Fibroblast of skin of scalp (primary cell): ENCODE data around the gene UQCRC1. TPM values are rescaled to one million over a fixed set of nuclear protein-coding genes. Genes with fewer than 3 reads are reported as not detected.

Source experiments
- DNase-seq: peaks from one replicate; pipeline ENCODE4 v3.0.0-alpha.2; 2013
- polyA plus RNA-seq, 2 experiments: library from polyadenylated mRNA; unstranded; fragments of 120-200 nt; gene quantifications; one replicate each; pipeline ENCODE4 v1.2.1, GENCODE V29; 2013; ENCODE audit not compliant: insufficient read length in 2 of 2

UQCRC1 gene
- 223 TPM for polyA plus RNA-seq (2013, experiment 1 of 2; ENCODE audit: insufficient read length)
- polyA plus RNA-seq (2013, experiment 2 of 2; ENCODE audit: insufficient read length), result 211 TPM

GRCh38 chr3:48609088-48610005 is at the start of gene UQCRC1:
TSS of gene UQCRC1 (minus strand) at chr3:48609646. CDS start at chr3:48609620, 26 bp downstream.
- DNase-seq, result peak; percentile 91

- no peak for DNase-seq
Observed at GRCh38 chr3:48656841-48657281, 47.4 kb upstream of the UQCRC1 start.

- peak; percentile 55 for DNase-seq
Observed at GRCh38 chr3:48656061-48656840, 46.8 kb upstream of the UQCRC1 start.

- DNase-seq, result no peak
Observed at GRCh38 chr3:48655606-48656005, 46.2 kb upstream of the UQCRC1 start.

- DNase-seq, result no peak
Observed at GRCh38 chr3:48655063-48655462, 45.6 kb upstream of the UQCRC1 start.

GRCh38 chr3:48652923-48653715 is 43.7 kb upstream of the UQCRC1 start:
- no peak for DNase-seq

- DNase-seq, result no peak
Observed at GRCh38 chr3:48651771-48652170, 42.3 kb upstream of the UQCRC1 start.

GRCh38 chr3:48650723-48651122 is 41.3 kb upstream of the UQCRC1 start:
- no peak for DNase-seq

GRCh38 chr3:48648188-48648850 is 38.9 kb upstream of the UQCRC1 start:
- no peak for DNase-seq

- no peak for DNase-seq
Observed at GRCh38 chr3:48647714-48648113, 38.3 kb upstream of the UQCRC1 start.

GRCh38 chr3:48644898-48645760 is 35.7 kb upstream of the UQCRC1 start:
- DNase-seq, result no peak

- no peak for DNase-seq
Observed at GRCh38 chr3:48642605-48643004, 33.2 kb upstream of the UQCRC1 start.

- no peak for DNase-seq
Observed at GRCh38 chr3:48641396-48641795, 31.9 kb upstream of the UQCRC1 start.

- no peak for DNase-seq
Observed at GRCh38 chr3:48639944-48640606, 30.6 kb upstream of the UQCRC1 start.

- no peak for DNase-seq
Observed at GRCh38 chr3:48637305-48637704, 27.9 kb upstream of the UQCRC1 start.

- DNase-seq, result no peak
Observed at GRCh38 chr3:48636149-48636655, 26.8 kb upstream of the UQCRC1 start.

GRCh38 chr3:48635222-48636021 is 26.0 kb upstream of the UQCRC1 start, which contains the start of gene SLC26A6:
TSS of gene SLC26A6 (minus strand) at chr3:48635461. CDS start at chr3:48635393, 68 bp downstream.
- peak; percentile 96 for DNase-seq

GRCh38 chr3:48634661-48635221 is 25.3 kb upstream of the UQCRC1 start:
- peak; percentile 64 for DNase-seq

- DNase-seq, result no peak
Observed at GRCh38 chr3:48633743-48634142, 24.3 kb upstream of the UQCRC1 start.
